ENCODE results near the gene TTI1.

The TTI1 gene

DNA sequence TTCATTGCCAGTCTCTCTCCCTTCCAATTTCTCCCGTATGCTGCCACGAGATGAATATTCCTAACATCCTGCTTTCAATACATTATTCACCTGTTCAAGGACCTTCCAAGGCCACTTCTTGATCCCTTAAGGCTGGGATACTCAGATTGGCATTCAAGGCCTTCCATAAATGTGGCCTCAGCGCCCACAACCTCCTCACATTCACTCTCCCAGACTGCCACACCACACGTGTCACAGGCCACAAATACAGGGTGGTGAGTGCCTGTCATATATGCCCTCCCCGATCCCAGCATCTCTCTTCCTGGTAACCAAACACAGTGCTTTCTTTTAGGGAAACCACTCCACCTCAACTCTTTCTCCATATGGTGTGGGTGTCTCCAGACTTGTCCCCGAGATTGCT, 55.5 kb downstream of the TTI1 start:
- no peak for TF ChIP-seq ZNF70 (CRISPR knock-in tag; IDR thresholded peaks at IDR 0.05)
- no peak for TF ChIP-seq RARB (CRISPR knock-in tag; IDR thresholded peaks at IDR 0.05)
- TF ChIP-seq, protein P1, sequence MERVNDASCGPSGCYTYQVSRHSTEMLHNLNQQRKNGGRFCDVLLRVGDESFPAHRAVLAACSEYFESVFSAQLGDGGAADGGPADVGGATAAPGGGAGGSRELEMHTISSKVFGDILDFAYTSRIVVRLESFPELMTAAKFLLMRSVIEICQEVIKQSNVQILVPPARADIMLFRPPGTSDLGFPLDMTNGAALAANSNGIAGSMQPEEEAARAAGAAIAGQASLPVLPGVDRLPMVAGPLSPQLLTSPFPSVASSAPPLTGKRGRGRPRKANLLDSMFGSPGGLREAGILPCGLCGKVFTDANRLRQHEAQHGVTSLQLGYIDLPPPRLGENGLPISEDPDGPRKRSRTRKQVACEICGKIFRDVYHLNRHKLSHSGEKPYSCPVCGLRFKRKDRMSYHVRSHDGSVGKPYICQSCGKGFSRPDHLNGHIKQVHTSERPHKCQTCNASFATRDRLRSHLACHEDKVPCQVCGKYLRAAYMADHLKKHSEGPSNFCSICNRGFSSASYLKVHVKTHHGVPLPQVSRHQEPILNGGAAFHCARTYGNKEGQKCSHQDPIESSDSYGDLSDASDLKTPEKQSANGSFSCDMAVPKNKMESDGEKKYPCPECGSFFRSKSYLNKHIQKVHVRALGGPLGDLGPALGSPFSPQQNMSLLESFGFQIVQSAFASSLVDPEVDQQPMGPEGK (CRISPR knock-in tag; IDR thresholded peaks at IDR 0.05; ENCODE audit: borderline replicate concordance) = no peak
- no peak for TF ChIP-seq ISL1 (CRISPR knock-in tag; IDR thresholded peaks at IDR 0.05)
- TF ChIP-seq ARNTL (CRISPR knock-in tag; IDR thresholded peaks at IDR 0.05; ENCODE audit: borderline replicate concordance, low read depth) = no peak
- TF ChIP-seq, protein P2, sequence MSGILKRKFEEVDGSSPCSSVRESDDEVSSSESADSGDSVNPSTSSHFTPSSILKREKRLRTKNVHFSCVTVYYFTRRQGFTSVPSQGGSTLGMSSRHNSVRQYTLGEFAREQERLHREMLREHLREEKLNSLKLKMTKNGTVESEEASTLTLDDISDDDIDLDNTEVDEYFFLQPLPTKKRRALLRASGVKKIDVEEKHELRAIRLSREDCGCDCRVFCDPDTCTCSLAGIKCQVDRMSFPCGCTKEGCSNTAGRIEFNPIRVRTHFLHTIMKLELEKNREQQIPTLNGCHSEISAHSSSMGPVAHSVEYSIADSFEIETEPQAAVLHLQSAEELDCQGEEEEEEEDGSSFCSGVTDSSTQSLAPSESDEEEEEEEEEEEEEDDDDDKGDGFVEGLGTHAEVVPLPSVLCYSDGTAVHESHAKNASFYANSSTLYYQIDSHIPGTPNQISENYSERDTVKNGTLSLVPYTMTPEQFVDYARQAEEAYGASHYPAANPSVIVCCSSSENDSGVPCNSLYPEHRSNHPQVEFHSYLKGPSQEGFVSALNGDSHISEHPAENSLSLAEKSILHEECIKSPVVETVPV (CRISPR knock-in tag; IDR thresholded peaks at IDR 0.05) = no peak
- TF ChIP-seq OSR1 (CRISPR knock-in tag; IDR thresholded peaks at IDR 0.05) = no peak
- TF ChIP-seq ZFP30 (CRISPR knock-in tag; IDR thresholded peaks at IDR 0.05) = no peak
- no peak for TF ChIP-seq BACH2 (CRISPR knock-in tag; IDR thresholded peaks at IDR 0.05; ENCODE audit: borderline replicate concordance)
- TF ChIP-seq ESRRG (CRISPR knock-in tag; IDR thresholded peaks at IDR 0.05) = no peak
- no peak for ATAC-seq

DNA sequence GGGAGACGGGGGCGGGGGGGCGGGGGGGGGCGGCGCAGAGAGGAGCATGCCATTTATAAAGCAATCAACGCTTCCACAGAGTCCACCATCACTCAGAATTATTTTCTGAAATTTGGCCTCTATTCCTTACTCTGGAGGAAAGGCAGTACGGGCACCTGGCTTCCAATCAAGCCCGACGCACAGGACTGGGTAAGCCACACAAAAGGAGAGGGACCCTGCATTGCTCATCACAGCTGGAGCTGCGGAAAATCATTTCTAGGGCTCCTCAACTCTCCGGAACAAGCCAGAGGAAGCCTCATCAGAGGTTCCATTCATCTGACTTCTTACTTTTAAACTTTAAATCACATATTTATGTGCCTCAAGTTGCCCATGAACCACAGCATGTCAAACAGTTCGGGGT, 55.9 kb downstream of the TTI1 start:
- no peak for ATAC-seq
- TF ChIP-seq ISL1 (CRISPR knock-in tag; IDR thresholded peaks at IDR 0.05) (no peak), GLIS3 (CRISPR knock-in tag; IDR thresholded peaks at IDR 0.05) (no peak), TOX (CRISPR knock-in tag; IDR thresholded peaks at IDR 0.05; ENCODE audit: borderline replicate concordance) (no peak)

DNA sequence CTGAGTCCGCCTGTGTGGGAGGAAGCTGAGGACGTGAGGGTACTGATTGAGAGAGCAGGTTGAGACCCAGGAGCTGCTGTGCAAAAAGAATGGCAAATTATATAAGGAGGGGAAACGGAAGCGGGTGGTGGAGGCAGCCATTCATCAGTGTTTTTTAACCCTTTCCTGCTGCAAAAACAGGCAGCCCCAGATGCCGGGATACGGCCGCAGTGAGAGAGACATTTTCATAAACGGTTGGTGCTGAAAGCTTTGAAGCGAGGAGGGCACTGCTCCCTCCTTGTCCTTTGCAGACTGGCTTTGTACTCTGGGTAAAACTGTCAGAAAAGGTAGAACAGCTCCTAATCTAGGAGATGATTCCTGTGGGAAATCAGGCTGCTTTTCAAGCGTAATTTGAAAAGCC, 56.4 kb downstream of the TTI1 start:
- TF ChIP-seq, protein P2 (CRISPR knock-in tag; IDR thresholded peaks at IDR 0.05) = no peak
- TF ChIP-seq RARB (CRISPR knock-in tag; IDR thresholded peaks at IDR 0.05) = no peak
- ATAC-seq = no peak

DNA sequence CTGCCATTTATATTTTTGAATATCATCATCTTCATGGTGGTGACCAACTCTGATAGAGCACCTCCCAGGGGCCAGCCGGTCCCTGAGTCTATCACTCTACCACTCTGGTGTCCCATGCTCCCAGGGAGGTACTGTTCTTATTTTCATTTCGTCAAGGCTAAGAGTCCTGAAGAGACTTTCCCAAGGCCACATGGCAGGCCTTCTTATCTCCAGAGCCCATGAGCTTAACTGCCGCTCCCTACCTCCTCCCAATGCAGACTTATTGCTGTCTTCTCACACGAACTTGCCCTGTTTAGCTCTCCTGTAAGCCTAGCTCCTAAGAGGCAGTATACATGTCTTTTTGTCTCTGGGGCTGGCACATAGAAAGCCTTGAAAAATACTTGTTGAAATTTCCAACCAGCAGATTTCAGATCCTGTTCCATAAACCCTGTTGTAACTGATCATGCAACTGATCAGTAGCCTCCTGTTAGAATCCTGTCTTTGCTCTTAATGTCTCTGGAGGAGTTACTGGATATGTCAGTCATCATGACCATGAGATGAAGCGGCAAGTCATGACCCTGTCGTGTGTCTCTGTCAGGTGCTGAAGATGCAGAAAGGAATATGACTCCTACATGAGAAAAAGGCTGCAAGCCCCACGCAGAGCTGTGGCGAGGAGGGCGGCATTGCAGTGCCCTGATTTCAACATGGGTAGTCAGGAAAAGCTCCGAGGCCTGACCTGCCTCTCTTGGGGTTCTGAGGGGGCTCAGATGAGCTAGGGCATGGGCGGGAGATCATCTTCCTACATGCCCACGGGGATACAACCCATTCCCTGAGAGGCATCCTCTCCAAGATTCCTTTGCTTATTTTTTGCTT, 60.0 kb downstream of the TTI1 start:
- no peak for ATAC-seq
- no peak for TF ChIP-seq RARB (CRISPR knock-in tag; IDR thresholded peaks at IDR 0.05)
- TF ChIP-seq CSDC2 (CRISPR knock-in tag; IDR thresholded peaks at IDR 0.05) = no peak
- no peak for TF ChIP-seq GLIS3 (CRISPR knock-in tag; IDR thresholded peaks at IDR 0.05)
- no peak for TF ChIP-seq ZC3H10 (CRISPR knock-in tag; IDR thresholded peaks at IDR 0.05)
- TF ChIP-seq, protein P2 (CRISPR knock-in tag; IDR thresholded peaks at IDR 0.05) = no peak
- TF ChIP-seq ZFP3 (CRISPR knock-in tag; IDR thresholded peaks at IDR 0.05) = no peak
- no peak for TF ChIP-seq SNAI2 (CRISPR knock-in tag; IDR thresholded peaks at IDR 0.05)

DNA sequence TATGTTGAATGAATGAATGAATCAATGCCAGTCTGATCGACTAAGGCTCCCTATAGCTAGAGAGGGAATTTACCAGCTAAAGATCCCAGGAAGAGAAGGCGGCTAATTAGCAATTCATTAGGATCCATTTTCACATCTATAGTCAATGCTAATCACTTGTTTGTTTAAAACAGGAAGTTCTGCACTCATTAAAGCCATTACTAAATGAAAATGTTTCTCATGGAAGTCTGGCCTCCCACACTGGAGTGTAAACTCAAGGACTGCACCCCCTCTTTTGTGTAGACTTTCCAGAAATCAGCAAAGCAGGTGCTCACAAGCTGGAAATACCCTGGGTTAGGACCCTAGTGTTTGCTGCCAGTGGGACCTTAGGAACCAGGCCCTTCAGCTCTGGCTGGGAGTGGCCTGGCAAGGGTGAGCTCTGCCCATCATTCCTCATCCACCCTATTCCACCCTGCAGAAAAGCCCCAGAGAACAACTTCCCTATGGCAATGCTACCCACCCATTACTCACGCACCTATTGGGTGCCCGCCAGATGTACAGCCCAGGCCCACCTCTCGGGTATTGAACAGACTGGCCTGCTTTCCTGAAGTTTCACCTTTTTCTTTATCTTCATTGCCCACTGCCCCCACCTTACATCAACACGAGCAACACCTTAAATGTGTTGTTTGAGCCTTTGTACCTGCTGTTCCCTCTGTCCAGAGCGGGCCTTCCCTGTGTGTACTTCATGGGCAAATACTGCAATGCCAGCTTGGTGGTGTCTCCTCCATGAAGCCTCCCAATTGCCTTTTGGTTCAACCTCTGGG, 60.8 kb downstream of the TTI1 start:
- ATAC-seq = no peak
- TF ChIP-seq, protein P3, sequence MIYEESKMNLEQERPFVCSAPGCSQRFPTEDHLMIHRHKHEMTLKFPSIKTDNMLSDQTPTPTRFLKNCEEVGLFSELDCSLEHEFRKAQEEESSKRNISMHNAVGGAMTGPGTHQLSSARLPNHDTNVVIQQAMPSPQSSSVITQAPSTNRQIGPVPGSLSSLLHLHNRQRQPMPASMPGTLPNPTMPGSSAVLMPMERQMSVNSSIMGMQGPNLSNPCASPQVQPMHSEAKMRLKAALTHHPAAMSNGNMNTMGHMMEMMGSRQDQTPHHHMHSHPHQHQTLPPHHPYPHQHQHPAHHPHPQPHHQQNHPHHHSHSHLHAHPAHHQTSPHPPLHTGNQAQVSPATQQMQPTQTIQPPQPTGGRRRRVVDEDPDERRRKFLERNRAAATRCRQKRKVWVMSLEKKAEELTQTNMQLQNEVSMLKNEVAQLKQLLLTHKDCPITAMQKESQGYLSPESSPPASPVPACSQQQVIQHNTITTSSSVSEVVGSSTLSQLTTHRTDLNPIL (CRISPR knock-in tag; IDR thresholded peaks at IDR 0.05; ENCODE audit: low read depth) = no peak
- TF ChIP-seq ZFP30 (CRISPR knock-in tag; IDR thresholded peaks at IDR 0.05) (no peak), ARNTL (CRISPR knock-in tag; IDR thresholded peaks at IDR 0.05; ENCODE audit: borderline replicate concordance, low read depth) (no peak), TCF4 (CRISPR knock-in tag; IDR thresholded peaks at IDR 0.05; ENCODE audit: borderline replicate concordance) (no peak), GLIS3 (CRISPR knock-in tag; IDR thresholded peaks at IDR 0.05) (no peak), SNAI2 (CRISPR knock-in tag; IDR thresholded peaks at IDR 0.05) (no peak), TOX (CRISPR knock-in tag; IDR thresholded peaks at IDR 0.05; ENCODE audit: borderline replicate concordance) (no peak), OSR1 (CRISPR knock-in tag; IDR thresholded peaks at IDR 0.05) (no peak), ZFP3 (CRISPR knock-in tag; IDR thresholded peaks at IDR 0.05) (no peak), ISL1 (CRISPR knock-in tag; IDR thresholded peaks at IDR 0.05) (no peak), RARB (CRISPR knock-in tag; IDR thresholded peaks at IDR 0.05) (no peak), ZNF8 (CRISPR knock-in tag; IDR thresholded peaks at IDR 0.05) (no peak), BACH2 (CRISPR knock-in tag; IDR thresholded peaks at IDR 0.05; ENCODE audit: borderline replicate concordance) (no peak)
- TF ChIP-seq, protein P4, sequence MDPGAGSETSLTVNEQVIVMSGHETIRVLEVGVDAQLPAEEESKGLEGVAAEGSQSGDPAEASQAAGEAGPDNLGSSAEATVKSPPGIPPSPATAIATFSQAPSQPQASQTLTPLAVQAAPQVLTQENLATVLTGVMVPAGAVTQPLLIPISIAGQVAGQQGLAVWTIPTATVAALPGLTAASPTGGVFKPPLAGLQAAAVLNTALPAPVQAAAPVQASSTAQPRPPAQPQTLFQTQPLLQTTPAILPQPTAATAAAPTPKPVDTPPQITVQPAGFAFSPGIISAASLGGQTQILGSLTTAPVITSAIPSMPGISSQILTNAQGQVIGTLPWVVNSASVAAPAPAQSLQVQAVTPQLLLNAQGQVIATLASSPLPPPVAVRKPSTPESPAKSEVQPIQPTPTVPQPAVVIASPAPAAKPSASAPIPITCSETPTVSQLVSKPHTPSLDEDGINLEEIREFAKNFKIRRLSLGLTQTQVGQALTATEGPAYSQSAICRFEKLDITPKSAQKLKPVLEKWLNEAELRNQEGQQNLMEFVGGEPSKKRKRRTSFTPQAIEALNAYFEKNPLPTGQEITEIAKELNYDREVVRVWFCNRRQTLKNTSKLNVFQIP (CRISPR knock-in tag; IDR thresholded peaks at IDR 0.05; ENCODE audit: borderline replicate concordance, low read depth) = no peak
